Measurements from ENCODE around the gene SHISA8. TPM values are rescaled to one million over a fixed set of nuclear protein-coding genes. Genes with fewer than 3 reads are reported as not detected.

Gene SHISA8
- total and polyA plus RNA-seq, 4 donors = not detected

DNA sequence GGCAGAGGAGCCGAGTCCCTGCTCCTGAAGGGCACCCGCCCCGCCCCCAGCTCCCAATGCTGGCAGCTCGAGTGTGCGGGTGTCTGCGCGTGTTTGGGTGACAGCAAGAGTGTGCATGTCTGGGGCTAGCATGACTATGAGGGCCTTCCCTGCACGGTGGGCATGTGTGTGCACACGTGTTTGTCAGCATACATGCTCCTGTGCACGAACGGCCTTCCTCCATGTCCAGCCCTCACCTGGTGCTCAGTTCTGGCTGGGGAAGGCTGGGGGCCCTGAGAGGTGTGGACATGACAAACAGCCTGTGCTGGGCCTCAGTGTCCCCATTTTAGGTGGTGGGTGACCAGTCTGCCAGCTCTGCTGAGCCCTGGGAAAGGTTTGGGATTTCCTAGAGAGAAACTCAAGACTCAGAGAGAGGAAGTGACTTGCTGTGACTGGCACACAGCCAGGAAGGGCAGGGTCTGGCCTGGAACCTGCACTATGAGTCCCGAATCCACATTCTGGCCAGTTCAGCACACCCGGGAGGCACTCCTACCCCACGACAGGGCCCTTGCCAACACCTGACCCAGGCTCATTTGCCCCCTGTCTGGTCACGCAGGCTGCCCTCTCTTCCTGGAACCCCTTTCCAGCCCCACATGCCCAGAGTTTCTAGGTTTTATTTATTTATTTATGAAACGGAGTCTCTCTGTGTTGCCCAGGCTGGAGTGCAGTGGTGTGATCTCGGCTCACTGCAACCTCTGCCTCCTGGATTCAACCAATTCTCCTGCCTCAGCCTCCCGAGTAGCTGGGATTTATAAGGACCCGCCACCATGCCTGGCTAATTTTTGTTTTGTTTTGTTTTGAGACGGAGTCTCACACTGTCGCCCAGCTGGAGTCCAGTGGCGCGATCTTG, 3.3 kb upstream of the SHISA8 start:
- Histone ChIP-seq H3K4me1 (ENCODE audit: control insufficient read depth in 1 of 2, insufficient read depth in 2 of 2, low read length in 2 of 2) (no peaks in the 10 kb centered on the region), H3K27me3 (ENCODE audit: control insufficient read depth in 1 of 2, insufficient read depth in 2 of 2, low read length in 1 of 2) (peaks cover 0 to 1% of the 10 kb centered on the region in 2 donors), H3K36me3 (ENCODE audit: control insufficient read depth in 1 of 2, insufficient read depth in 2 of 2, low read length in 1 of 2) (no peaks in the 10 kb centered on the region), H3K4me3 (ENCODE audit: low read length in 2 of 2) (no peak overlapping the region), H3K27ac (ENCODE audit: low read depth in 1 of 2, low read length in 2 of 2) (no peak overlapping the region), H3K9me3 (ENCODE audit: control insufficient read depth, low read length) (no peaks in the 10 kb centered on the region)
- DNase-seq = peak; percentile 86
- 44 to 46% methylated on average over 23 of the region's 23 CpGs for WGBS, 2 donors
- ATAC-seq (ENCODE audit: low FRiP score) = no peak
- intact Hi-C loops (cut with DNase I) = no loop called here

DNA sequence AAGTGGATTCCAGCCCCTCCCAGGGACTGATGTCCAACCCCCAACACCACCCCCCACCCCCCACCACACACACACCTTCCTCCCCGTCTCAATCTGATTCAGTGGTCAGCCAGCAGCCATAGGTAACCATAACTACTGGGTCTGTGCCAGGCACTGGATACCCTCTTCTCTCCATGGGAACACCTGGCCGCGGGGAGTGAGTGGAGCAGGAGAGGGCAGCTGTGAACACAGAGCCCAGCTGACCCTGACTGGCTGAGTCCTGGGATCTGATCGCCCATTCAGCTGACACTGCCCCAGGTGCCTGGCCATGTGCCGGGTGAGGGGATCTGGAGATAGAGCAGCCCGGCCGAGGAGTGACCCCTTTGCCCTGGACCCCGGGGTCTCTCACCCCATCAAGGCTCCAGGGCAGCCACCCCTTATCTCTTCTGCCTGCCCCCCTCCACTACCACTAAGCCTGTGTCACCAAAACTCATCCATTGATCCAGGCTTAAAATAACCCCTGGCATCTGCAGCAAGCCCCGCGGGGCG, 2.6 kb upstream of the SHISA8 start:
- Histone ChIP-seq H3K27me3 (ENCODE audit: control insufficient read depth in 1 of 2, insufficient read depth in 2 of 2, low read length in 1 of 2) (peaks cover 0 to 1% of the 10 kb centered on the region in 2 donors), H3K36me3 (ENCODE audit: control insufficient read depth in 1 of 2, insufficient read depth in 2 of 2, low read length in 1 of 2) (no peaks in the 10 kb centered on the region), H3K27ac (ENCODE audit: low read depth in 1 of 2, low read length in 2 of 2) (no peak overlapping the region), H3K4me1 (ENCODE audit: control insufficient read depth in 1 of 2, insufficient read depth in 2 of 2, low read length in 2 of 2) (no peaks in the 10 kb centered on the region), H3K4me3 (ENCODE audit: low read length in 2 of 2) (no peak overlapping the region), H3K9me3 (ENCODE audit: control insufficient read depth, low read length) (no peaks in the 10 kb centered on the region)
- no peak for DNase-seq
- ATAC-seq (ENCODE audit: low FRiP score) = no peak
- intact Hi-C loops (cut with DNase I) = no loop called here
- 63% methylated on average over 11 of the region's 11 CpGs for WGBS, 2 donors

DNA sequence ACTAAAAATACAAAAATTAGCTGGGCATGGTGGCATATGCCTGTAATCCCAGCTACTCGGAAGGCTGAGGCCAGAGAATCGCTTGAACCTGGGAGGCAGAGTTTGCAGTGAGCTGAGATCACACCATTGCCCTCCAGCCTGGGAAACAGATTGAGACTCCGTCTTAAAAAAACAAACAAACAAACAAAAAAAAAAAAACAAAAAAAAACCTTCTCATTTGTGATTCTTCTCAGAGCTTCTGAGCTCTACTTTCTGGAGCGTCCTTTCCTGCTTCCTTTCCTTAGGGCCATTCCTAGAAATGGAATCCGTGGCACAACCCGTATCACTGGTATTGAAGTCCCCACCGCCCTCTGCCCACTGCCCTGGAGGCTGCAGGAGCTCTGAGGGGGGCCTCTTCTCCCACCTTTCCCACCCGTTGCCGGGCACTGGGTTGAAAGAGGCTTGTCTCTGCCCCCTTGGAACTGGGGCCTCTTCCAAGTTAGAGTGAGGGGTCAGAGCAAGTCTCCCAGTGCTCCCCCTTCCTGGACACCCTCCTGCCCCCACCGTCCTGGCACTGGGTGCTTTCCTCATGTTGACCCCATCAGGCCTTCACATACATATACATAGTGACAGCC, 2.0 kb upstream of the SHISA8 start:
- ATAC-seq (ENCODE audit: low FRiP score) = no peak
- peaks cover 0 to 1% of the 10 kb centered on the region in 2 donors for H3K27me3 ChIP-seq (ENCODE audit: control insufficient read depth in 1 of 2, insufficient read depth in 2 of 2, low read length in 1 of 2)

DNA sequence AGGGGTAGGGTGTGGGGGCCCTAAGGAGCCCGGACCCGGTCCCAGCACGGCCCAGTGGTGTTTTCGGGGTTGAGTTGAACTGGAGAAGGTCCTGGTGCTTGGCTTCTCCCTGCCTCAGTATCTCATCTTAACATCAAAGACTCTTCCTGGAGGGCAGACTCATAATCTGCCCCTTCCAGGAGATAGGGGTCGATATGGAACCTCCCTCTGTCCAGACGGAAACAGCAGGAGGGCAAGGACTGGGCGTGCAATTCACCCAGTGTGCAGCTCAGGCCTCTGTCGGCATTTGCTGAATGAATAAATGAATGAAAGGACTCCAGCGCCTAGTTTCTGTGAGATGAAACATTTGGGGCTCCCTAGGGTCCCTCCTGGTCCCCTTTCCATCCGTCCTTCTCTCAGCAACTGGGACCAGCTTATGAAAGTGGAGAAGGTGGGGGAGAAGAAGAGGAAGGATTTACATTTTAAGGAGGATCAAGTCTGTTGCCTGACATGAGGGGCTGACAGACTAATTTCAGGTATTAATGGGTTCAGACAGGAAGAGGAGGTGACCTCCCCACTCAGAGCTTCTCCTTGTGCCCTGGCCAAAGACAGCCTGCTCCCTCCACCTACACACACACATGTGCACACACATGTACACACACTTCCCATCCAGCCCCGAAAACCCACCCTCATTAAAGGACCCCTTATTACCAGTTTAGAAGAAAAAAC, 1.1 kb upstream of the SHISA8 start:
- DNase-seq (no peak), ATAC-seq (ENCODE audit: low FRiP score) (no peak)
- H3K27me3 ChIP-seq (ENCODE audit: control insufficient read depth in 1 of 2, insufficient read depth in 2 of 2, low read length in 1 of 2) = peaks cover 0 to 1% of the 10 kb centered on the region in 2 donors
- H3K27ac ChIP-seq (ENCODE audit: low read depth in 1 of 2, low read length in 2 of 2) = no peak overlapping the region
- H3K4me1 ChIP-seq (ENCODE audit: control insufficient read depth in 1 of 2, insufficient read depth in 2 of 2, low read length in 2 of 2) = no peaks in the 10 kb centered on the region
- intact Hi-C loops (cut with DNase I) = no loop called here
- 65 to 66% methylated on average over 11 of the region's 11 CpGs for WGBS, 2 donors
- no peak overlapping the region for H3K4me3 ChIP-seq (ENCODE audit: low read length in 2 of 2)
- no peaks in the 10 kb centered on the region for H3K9me3 ChIP-seq (ENCODE audit: control insufficient read depth, low read length)
- H3K36me3 ChIP-seq (ENCODE audit: control insufficient read depth in 1 of 2, insufficient read depth in 2 of 2, low read length in 1 of 2) = no peaks in the 10 kb centered on the region

More for the DNA sequence above, 2.0 kb upstream of the SHISA8 start:
- Histone ChIP-seq H3K4me1 (ENCODE audit: control insufficient read depth in 1 of 2, insufficient read depth in 2 of 2, low read length in 2 of 2) (no peaks in the 10 kb centered on the region), H3K4me3 (ENCODE audit: low read length in 2 of 2) (no peak overlapping the region), H3K36me3 (ENCODE audit: control insufficient read depth in 1 of 2, insufficient read depth in 2 of 2, low read length in 1 of 2) (no peaks in the 10 kb centered on the region), H3K27ac (ENCODE audit: low read depth in 1 of 2, low read length in 2 of 2) (no peak overlapping the region), H3K9me3 (ENCODE audit: control insufficient read depth, low read length) (no peaks in the 10 kb centered on the region)
- no peak for DNase-seq
- intact Hi-C loops (cut with DNase I) = no loop called here
- WGBS, 2 donors = 69% methylated on average over 10 of the region's 10 CpGs

DNA sequence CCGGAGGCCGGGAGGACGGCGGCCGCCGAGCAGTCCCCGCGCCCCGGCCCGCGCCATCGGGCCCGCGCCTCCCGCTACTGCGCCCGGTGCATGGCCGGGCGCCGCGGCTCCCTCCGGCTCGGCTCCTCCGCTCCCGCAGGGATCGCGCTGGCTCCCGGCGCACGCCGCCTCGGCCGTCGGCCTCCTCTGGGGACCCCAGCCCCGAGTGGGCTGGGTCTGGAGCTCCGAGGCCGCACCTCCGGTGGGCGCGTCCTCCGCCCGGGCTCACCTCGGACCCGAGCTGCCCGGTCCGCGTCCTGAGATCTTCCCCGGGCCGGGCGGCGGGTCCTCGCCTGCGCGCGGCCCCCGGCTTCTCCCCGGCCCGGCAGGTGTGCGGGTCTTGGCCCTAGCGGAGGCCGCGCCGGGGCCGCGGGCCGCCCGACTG, 251 bp downstream of the SHISA8 start:
- H3K36me3 ChIP-seq (ENCODE audit: control insufficient read depth in 1 of 2, insufficient read depth in 2 of 2, low read length in 1 of 2) = no peaks in the 10 kb centered on the region
- DNase-seq (no peak), ATAC-seq (ENCODE audit: low FRiP score) (no peak)
- intact Hi-C loops (cut with DNase I) = no loop called here
- peak overlapping the region in 1 of 2 donors; percentile 9 for H3K4me3 ChIP-seq (ENCODE audit: low read length in 2 of 2)
- H3K27ac ChIP-seq (ENCODE audit: low read depth in 1 of 2, low read length in 2 of 2) = no peak overlapping the region
- H3K27me3 ChIP-seq (ENCODE audit: control insufficient read depth in 1 of 2, insufficient read depth in 2 of 2, low read length in 1 of 2) = peaks cover 0 to 1% of the 10 kb centered on the region in 2 donors
- no peaks in the 10 kb centered on the region for H3K9me3 ChIP-seq (ENCODE audit: control insufficient read depth, low read length)
- 1% methylated on average over 31 to 67 of the region's 67 CpGs for WGBS, 2 donors
- H3K4me1 ChIP-seq (ENCODE audit: control insufficient read depth in 1 of 2, insufficient read depth in 2 of 2, low read length in 2 of 2) = no peaks in the 10 kb centered on the region

DNA sequence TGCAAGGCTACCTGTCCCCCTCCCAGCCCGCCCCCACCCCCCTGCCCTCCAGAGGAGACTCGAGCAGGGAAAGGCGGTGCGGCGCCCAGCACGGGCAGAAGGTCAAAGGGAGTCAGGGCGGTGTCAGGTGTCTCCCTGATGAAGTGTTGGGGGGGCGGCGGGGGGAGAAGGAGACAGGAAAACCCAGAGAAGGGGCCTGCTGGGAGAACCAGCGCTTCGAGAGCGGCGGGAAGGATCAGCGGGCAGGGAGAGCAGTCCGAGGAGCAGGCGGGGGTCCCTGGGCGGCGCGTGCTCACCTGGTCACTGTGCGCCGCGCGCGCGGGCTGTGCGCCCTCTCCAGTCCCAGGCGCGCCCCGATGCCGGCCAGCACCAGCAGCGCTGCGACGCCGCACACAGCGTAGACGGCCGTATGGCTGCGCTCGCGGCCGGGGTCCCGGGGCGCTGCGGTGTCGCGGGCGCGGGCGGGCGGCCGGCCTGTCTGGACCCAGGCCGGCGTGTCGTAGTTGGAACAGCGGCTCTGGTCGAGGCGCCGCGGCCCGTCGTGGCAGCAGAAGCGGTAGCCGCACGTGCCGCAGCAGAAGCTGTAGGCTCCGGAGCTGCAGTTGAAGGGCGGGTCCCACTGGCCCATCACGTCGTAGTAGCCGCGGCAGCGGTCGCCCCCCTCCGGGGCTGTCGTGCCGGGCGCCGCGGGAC, 886 bp downstream of the SHISA8 start:
- intact Hi-C loops (cut with DNase I) = no loop called here
- Histone ChIP-seq H3K4me3 (ENCODE audit: low read length in 2 of 2) (no peak overlapping the region), H3K27me3 (ENCODE audit: control insufficient read depth in 1 of 2, insufficient read depth in 2 of 2, low read length in 1 of 2) (peaks cover 0 to 1% of the 10 kb centered on the region in 2 donors), H3K36me3 (ENCODE audit: control insufficient read depth in 1 of 2, insufficient read depth in 2 of 2, low read length in 1 of 2) (no peaks in the 10 kb centered on the region), H3K9me3 (ENCODE audit: control insufficient read depth, low read length) (no peaks in the 10 kb centered on the region), H3K4me1 (ENCODE audit: control insufficient read depth in 1 of 2, insufficient read depth in 2 of 2, low read length in 2 of 2) (no peaks in the 10 kb centered on the region), H3K27ac (ENCODE audit: low read depth in 1 of 2, low read length in 2 of 2) (no peak overlapping the region)
- WGBS, 2 donors = 4% methylated on average over 57 to 79 of the region's 79 CpGs
- DNase-seq (no peak), ATAC-seq (ENCODE audit: low FRiP score) (no peak)

DNA sequence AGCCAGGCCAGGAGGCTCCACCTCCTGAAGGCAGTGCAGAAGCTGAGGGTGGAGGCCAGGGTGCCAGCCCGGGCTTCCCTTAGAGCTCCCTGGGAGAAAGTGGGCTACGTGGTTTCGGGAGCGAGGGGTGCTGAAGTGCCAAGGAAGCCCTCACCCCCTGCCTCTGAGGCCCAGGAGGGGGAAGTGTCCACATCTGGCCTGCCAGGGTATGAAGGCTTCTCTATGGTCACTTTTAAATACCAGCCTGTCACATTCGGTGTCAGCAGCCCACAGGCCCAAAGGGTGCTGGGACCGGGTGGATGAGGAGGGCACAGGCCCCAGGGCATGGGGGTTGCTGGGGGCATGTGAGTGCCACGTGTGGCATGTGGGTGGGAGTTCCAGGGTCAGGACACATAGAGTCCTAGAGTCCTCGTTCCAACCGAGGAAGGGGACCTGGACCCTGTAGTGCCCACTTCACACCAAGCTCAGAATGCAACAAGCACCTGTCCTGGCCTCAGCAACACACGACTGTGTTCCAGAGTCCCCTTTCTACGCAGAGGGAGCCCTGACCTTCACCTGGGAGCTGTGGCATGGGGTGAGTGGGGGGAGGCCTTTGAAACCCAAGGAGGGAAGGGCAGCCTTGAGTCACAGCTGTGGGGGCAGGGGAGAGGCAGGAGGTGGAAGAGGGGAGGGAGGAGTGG, 1.7 kb downstream of the SHISA8 start:
- no peaks in the 10 kb centered on the region for H3K9me3 ChIP-seq (ENCODE audit: control insufficient read depth, low read length)
- H3K27ac ChIP-seq (ENCODE audit: low read depth in 1 of 2, low read length in 2 of 2) = no peak overlapping the region
- H3K4me3 ChIP-seq (ENCODE audit: low read length in 2 of 2) = no peak overlapping the region
- intact Hi-C loops (cut with DNase I) = no loop called here
- H3K4me1 ChIP-seq (ENCODE audit: control insufficient read depth in 1 of 2, insufficient read depth in 2 of 2, low read length in 2 of 2) = no peaks in the 10 kb centered on the region
- DNase-seq (no peak), ATAC-seq (ENCODE audit: low FRiP score) (no peak)
- H3K36me3 ChIP-seq (ENCODE audit: control insufficient read depth in 1 of 2, insufficient read depth in 2 of 2, low read length in 1 of 2) = no peaks in the 10 kb centered on the region
- 86 to 88% methylated on average over 11 of the region's 11 CpGs for WGBS, 2 donors
- H3K27me3 ChIP-seq (ENCODE audit: control insufficient read depth in 1 of 2, insufficient read depth in 2 of 2, low read length in 1 of 2) = peaks cover 0 to 1% of the 10 kb centered on the region in 2 donors

Data from aorta (tissue), 5 donors.